Stimulated activated CD8-positive, alpha-beta memory T cell treated with anti-CD3 and anti-CD28 coated beads, Interleukin-7, amount 100 ng/mL, for 1 hour (primary cell): Measurements from ENCODE around the gene TSPAN3.

ENCODE experiments used
- DNase-seq, 2 donors: peaks; one replicate each; pipeline ENCODE4 v3.0.0-alpha.2; 2020; ENCODE audit warnings: low read depth in 2 of 2

The TSPAN3 gene

DNA sequence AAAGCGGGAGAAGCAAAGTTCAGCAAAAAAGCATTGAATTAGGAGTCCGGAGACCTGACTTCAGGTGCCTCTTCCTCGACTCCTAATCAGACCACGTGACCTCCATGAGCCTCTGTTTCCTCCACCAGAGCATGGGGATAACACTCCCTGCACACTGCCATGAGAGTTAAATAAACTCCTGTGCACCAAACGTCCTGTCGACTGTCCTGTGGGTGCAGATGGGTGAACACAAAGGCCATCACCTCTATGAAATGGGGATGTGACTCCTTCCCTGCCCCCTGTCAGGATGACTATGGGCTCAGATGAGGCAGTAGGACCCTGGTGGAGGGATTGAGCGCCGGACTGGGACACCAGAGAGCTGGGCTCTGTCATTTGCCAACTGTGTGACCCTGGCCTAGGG, 13.5 kb upstream of the TSPAN3 start:
- no peak for DNase-seq

DNA sequence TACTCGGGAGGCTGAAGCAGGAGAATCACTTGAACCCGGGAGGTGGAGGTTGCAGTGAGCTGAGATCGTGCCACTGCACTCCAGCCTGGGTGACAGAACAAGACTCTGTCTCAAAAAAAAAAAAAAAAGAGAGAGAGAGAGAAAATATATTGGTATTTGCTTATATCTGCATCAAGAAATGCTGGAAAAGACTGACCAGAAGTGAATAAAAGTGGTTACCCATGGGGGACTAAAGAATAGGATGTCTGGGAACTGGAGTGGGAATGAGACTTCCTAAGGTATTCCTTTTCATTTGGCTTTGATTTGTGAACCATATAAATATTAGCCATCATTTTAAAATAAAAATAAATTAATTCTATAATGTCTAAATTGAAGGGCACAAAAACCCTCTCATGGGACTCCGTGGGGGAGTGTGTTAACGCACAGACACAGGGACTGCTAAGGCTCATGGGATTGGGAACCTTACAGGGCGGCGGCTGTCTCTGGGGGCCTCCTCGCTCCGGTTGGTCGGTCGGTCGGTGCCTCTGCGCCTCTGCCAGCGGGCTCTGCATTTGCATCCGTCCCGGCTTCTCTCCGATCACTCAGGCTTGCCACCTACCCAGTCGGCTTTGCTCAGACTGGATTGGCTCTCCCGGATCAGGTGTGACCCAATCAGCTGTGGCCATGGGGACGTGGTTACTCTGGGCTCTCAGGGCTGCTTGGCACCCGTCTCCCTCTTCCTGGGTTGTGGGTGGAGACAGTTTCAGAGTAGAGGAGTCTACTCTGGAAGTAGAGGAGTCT, 12.7 kb upstream of the TSPAN3 start:
- DNase-seq, result peak in 1 of 2 donors; percentile 19

DNA sequence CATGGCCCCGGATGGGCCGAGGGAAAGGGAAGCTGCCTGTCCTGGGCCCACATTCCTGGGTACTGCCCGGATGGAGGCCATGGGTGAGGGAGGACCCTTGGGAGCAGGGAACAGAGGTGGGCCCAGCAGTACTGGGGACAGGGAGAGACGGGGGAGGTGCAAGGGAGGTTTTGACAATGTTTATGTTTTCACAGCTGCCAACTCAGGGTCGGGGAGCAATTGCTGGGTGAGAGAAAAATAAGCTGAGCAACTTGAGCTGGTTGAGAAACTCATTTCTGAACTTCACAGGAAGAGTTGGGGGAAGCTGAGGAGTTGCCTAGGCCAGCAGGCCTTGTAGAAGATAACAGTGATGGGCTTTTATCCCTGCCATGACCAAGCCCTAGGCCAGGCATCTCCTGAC, 11.1 kb upstream of the TSPAN3 start:
- DNase-seq, result no peak

- no peak for DNase-seq
These were observed 5.5 kb upstream of the TSPAN3 start for GRCh38 chr15:77076323-77076915.

GRCh38 chr15:77075528-77075927, 4.6 kb upstream of the TSPAN3 start:
- DNase-seq, result no peak

DNA sequence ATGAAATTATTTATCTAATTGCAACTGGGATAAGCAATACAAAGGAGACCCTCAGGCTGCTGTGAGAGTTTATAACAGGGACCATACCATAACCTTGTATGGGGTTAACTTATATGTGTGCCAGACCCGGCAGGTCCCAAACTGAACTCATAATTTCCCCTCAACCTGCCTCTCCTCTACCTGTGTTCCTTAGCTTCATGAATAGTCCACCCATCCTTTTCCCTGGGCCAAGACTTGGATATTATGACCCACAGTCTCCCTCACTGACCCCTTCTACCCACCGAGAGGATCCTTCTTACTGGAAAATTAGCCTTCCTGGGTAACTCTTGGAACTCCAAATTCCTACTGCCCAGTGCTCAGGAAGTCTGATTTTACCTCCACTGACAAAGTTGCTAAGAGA, 3.4 kb upstream of the TSPAN3 start:
- no peak for DNase-seq

- DNase-seq, result no peak
These were observed 655 bp upstream of the TSPAN3 start for GRCh38 chr15:77071305-77072223.

DNA sequence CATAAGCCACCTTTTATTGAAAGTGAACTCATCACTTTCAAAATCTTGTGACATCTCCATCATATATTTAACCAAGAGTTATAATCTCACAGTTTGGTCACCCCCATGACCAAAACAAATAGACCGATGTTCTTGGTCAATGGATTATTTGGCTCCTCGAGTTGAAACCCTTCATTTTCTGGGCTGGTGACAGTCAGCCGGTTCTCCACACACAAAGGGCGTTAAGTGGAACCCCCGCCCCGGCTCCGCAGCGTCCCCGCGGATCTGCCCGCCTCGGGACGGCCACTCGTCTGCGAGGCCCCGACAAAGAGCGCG, 772 bp downstream of the TSPAN3 start:
- DNase-seq, result no peak

GRCh38 chr15:77069521-77070121, 1.3 kb downstream of the TSPAN3 start:
- no peak for DNase-seq

DNA sequence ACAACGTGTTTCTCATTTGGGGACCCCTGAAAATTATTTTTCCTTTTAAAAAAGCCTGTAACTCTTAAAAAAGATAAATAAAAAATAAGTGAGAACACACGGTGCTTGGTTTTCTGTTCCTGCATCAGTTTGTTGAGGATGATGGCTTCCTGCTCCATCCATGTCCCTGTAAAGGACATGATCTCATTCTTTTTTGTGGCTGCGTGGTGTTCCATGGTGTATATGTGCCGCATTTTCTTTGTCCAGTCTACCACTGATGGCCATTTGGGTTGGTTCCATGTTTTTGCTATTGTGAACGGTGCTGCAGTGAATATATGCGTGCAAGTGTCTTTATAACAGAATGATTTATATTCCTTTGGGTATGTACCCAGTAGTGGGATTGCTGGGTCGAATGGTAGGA, 2.3 kb downstream of the TSPAN3 start:
- DNase-seq, result no peak

GRCh38 chr15:77067691-77068367, 3.1 kb downstream of the TSPAN3 start:
- no peak for DNase-seq

DNA sequence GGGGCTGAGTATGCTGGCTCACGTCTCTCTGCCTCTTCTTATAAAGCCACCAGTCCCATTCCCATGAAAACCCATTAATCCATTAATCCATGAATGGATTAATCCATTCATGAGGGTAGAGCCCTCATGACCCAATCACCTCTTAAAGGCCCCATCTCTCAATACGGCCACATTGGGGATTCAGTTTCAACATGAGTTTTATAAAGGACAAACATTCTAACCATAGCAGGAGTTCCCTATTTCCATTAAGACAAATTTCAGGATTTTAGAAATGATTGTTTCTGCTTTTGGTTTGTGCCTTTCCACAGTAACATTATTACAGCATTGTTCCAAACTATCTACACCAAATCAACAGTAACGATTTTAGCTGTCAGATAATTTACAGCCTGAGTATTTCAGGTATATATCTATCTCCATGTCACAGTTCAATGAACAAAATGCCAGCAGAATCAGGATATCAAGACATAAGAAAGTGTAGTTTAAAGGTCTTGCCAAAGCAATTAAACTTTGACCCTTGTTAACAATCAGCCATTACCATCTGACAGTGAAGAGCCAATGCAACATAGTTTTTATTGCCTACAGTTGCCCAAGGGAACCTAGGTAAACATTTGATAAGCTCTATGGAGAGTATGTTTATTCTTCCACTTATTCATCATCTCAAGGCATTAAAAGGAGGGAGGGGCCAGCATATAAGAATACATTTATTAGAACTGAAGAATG, 3.8 kb downstream of the TSPAN3 start:
- DNase-seq, result no peak

DNA sequence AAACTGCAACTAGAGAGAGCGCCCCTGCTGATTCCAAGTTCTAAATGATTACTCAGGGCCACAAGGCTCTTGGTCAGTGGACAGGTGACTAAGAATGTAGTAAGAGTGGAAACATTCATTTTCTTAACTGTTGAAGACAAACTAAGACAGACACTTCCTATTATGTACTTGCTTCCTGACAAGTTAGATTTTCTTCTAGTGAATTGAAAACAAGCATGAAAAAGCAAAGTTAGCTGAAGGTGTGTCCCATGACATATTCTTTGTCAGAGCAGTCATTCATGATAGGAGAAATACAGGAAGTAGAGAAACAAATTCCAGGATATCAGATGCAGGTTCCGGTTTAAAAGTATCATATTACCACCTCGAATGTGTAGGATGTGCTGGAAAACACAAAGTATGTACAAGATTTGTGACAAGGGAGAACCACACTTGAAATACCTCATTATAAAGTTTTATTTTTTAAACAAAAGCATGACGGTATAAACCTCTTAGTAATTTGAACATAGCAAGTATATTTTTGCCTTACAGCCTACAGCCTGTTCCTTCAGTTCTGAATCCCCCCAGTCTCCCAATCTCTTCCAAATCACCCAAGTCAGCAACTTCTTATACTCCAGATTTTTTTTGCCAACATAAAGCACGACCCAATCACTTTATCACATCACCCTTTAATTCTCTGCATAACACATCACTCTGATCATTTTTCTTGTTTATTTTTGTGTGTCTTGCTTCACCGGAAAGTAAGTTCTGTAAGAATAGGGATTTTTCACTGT, 6.2 kb downstream of the TSPAN3 start:
- no peak for DNase-seq

DNA sequence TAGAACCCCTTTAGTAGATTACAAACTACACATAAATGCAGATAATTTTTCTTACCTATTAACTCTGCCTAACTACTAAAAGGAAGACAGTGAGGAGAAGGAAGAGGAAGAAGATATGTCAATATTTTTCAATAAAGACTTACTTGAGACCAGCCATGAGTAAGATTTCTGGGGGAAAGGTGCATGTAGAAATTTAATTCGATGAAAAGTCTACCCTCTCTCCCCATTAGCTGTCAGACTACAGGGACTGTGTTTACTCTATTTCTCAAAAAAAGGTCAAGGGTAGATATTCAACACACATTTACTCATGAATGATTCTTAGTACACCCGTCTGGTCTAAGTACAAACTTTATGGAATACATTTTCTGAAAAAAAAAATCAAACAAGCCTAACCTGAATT, 6.8 kb downstream of the TSPAN3 start:
- no peak for DNase-seq

DNA sequence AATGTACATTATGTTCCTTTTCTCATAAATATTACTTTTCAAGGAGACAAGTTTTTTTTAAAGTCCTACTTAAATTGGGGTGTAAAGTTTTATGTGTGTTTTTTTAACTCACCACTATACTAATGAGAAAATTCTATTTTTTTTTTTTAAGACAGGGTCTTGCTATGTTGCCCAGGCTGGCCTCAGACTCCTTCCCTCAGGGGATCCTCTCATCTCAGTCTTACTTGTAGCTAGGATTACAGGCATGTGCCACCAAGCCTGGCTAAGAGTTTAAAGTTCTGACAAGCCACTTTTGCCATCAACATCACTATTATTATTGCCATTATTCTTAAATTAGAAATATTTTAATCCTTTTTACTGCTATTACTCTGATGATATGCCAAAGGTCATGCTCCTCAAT, 7.7 kb downstream of the TSPAN3 start:
- DNase-seq, result no peak

GRCh38 chr15:77060546-77060945, 10.4 kb downstream of the TSPAN3 start:
- DNase-seq, result no peak

GRCh38 chr15:77059786-77060361, 11.0 kb downstream of the TSPAN3 start:
- DNase-seq, result no peak

GRCh38 chr15:77058468-77058867, 12.4 kb downstream of the TSPAN3 start:
- DNase-seq, result no peak

DNA sequence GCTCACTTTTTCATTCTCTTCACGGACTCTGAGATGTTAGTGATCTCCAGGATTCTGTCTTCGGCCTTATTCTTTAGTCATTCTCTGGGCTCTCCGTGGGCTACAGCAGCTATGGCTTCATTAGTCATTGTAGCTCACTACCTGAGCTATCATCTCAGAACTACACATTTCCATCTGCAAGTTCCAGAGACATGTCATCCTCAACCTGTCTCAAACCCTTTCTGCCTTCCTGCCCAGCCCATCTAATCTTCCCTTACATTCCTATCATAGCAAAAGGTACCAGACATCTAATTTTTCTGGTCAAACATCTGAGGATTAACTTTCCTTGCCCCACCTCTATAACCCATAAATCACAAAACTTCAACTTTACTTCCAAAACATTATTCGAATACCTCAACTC, 13.2 kb downstream of the TSPAN3 start:
- DNase-seq, result no peak

GRCh38 chr15:77057072-77057471, 13.8 kb downstream of the TSPAN3 start:
- DNase-seq, result no peak
